Pancreas (tissue), 10 donors: ENCODE data around the gene ACSS1. TPM values are rescaled to one million over a fixed set of nuclear protein-coding genes. Genes with fewer than 3 reads are reported as not detected.

ENCODE experiments used
- ATAC-seq, 4 donors: fragments of 200-7000 bp; cut with Tn5 transposase; one replicate each; pipeline versions ENCODE4 v1.8.0 to v1.9.1; 2020; ENCODE audit warnings: mild to moderate bottlenecking in 4 of 4, moderate library complexity in 4 of 4
- DNase-seq, 6 donors: peaks; one replicate each; pipeline ENCODE4 v3.0.0-alpha.2; 2020
- FAIRE-seq: peaks from 2 replicates; lab custom pipeline; 2012; peaks lifted over from hg19 to GRCh38; lab: Jason Lieb, UNC
- H3K27ac ChIP-seq, 4 donors: fragments of 200-600 bp; sonication (generic); 1 replicate in 3 of 4; 2 replicates in 1 of 4; pipeline versions ENCODE4 v1.5.0 to v1.8.0; 2020
- H3K27me3 ChIP-seq, 4 donors: fragments of 200-600 bp; one replicate each; pipeline ENCODE4 v1.8.0; 2021
- H3K36me3 ChIP-seq, 3 donors: fragments of 200-600 bp; sonication (generic) in 1 of 3; one replicate each; pipeline versions ENCODE4 v1.5.0 to v1.8.0; 2020 to 2021
- H3K4me1 ChIP-seq, 3 donors: fragments of 200-600 bp; one replicate each; pipeline ENCODE4 v1.8.0; 2021
- H3K4me3 ChIP-seq, 4 donors: fragments of 200-600 bp; sonication (generic) in 2 of 4; one replicate each; pipeline versions ENCODE4 v1.5.0 to v1.8.0; 2020 to 2021
- H3K9me3 ChIP-seq, 4 donors: fragments of 200-600 bp; one replicate each; pipeline ENCODE4 v1.8.0; 2021
- WGBS, 2 donors: extraction: QIAGEN DNeasy Blood & Tissue Kit; methylation state at CpG; one replicate each; pipeline ENCODE4 v1.1.7; 2013; 5-methylcytosine and 5-hydroxymethylcytosine counted together
- intact Hi-C, 3 donors: fragments of 100-400 bp; cut with DNase I; formaldehyde crosslinking; loops; one replicate each; pipeline versions ENCODE4 v1.11.1 to v1.14.2; 2022
- polyA plus RNA-seq, 2 donors: library from polyadenylated mRNA; stranded (reverse); fragments of 200-250 nt; gene quantifications; one replicate each; pipeline ENCODE4 v1.2.3, GENCODE V29; 2013
- total RNA-seq, 6 donors: library from RNA; stranded (reverse); fragmentation: NEBNext Ultra II Directional in 4 of 6; extraction: Animal tissue kit (Norgen Biotek cat#: 25700) in 4 of 6; gene quantifications; one replicate each; pipeline versions ENCODE4 v1.2.1 to v1.2.4, GENCODE V29; 2021 to 2023
- TF ChIP-seq, protein P1 (sequence below), 4 donors: fragments of 200-600 bp; sonication (generic) in 3 of 4; IDR thresholded peaks; one replicate each; pipeline versions ENCODE4 v1.5.0 to v1.8.0; 2021; ENCODE audit warnings: antibody characterized with exemption in 4 of 4
- donor health status: healthy with polysubstance abuse.
- donor health status: DM: no; HTN: no; CAD: no; lungs with moderate emphysema.
- donor health status: DM: no; HTN: no; CAD: no.
- donor health status: control.
- donor health status: control.
- donor health status: Bipolar disorder and iron deficiency.
- donor health status: DM: yes; HTN: yes; CAD: no.
- donor health status: DM: no; HTN: no; CAD: no.
- donor health status: DM: no; HTN: no; CAD: no.
- donor health status: DM: yes; HTN: yes; CAD: no.

ACSS1 gene
- total and polyA plus RNA-seq, 8 donors: 30.4 to 47.2 (median 36.0) TPM

GRCh38 chr20:24989162-24989561, 68.8 kb downstream of the ACSS1 start:
- WGBS, 2 donors: 84 to 88% methylated on average over 3 of the region's 3 CpGs
- intact Hi-C loops: no loop called here

GRCh38 chr20:24987873-24988835, 69.8 kb downstream of the ACSS1 start:
- WGBS, 2 donors: 82 to 88% methylated on average over 7 of the region's 7 CpGs
- Histone ChIP-seq H3K4me1 (peaks cover 0 to 16% (median 0%) of the 10 kb centered on the region in 3 donors), H3K27me3 (no peaks in the 10 kb centered on the region), H3K27ac (no peak overlapping the region), H3K9me3 (no peaks in the 10 kb centered on the region), H3K4me3 (no peak overlapping the region), H3K36me3 (no peaks in the 10 kb centered on the region)
- no peak for ATAC-seq
- intact Hi-C loops: no loop called here
- FAIRE-seq: no peak
- DNase-seq: no peak
- TF ChIP-seq, protein P1, sequence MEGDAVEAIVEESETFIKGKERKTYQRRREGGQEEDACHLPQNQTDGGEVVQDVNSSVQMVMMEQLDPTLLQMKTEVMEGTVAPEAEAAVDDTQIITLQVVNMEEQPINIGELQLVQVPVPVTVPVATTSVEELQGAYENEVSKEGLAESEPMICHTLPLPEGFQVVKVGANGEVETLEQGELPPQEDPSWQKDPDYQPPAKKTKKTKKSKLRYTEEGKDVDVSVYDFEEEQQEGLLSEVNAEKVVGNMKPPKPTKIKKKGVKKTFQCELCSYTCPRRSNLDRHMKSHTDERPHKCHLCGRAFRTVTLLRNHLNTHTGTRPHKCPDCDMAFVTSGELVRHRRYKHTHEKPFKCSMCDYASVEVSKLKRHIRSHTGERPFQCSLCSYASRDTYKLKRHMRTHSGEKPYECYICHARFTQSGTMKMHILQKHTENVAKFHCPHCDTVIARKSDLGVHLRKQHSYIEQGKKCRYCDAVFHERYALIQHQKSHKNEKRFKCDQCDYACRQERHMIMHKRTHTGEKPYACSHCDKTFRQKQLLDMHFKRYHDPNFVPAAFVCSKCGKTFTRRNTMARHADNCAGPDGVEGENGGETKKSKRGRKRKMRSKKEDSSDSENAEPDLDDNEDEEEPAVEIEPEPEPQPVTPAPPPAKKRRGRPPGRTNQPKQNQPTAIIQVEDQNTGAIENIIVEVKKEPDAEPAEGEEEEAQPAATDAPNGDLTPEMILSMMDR (IDR thresholded peaks at IDR 0.05): no peak

More at GRCh38 chr20:24989162-24989561, 68.8 kb downstream of the ACSS1 start:
- DNase-seq (no peak), ATAC-seq (no peak), FAIRE-seq (no peak)
- Histone ChIP-seq H3K4me1 (peaks cover 0 to 27% (median 4%) of the 10 kb centered on the region in 3 donors), H3K4me3 (no peak overlapping the region), H3K27me3 (no peaks in the 10 kb centered on the region), H3K36me3 (no peaks in the 10 kb centered on the region), H3K27ac (no peak overlapping the region), H3K9me3 (no peaks in the 10 kb centered on the region)
- TF ChIP-seq, protein P1 (IDR thresholded peaks at IDR 0.05): no peak

DNA sequence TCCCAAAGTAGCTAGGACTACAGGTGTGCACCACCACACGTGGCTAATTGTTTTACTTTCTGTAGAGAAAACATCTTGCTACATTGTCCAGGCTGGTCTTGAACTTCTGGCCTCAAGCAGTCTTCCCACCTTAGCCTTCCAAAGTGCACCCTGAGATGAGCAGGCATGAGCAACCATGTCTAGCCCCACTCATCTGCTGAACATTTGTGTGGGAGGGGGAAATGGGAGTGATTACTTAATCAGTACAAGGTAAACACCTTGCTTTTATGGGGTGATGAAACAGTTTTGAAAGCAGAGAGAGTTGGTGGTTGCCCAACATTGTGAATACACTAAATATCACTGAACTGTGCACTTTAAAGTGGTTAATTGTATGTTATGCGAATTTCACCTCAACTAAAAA, 70.7 kb downstream of the ACSS1 start:
- peaks cover 0 to 15% (median 0%) of the 10 kb centered on the region in 3 donors for H3K4me1 ChIP-seq
- H3K27ac ChIP-seq: no peak overlapping the region
- H3K27me3 ChIP-seq: no peaks in the 10 kb centered on the region
- H3K9me3 ChIP-seq: no peaks in the 10 kb centered on the region
- intact Hi-C loops: no loop called here
- TF ChIP-seq, protein P1 (IDR thresholded peaks at IDR 0.05): no peak
- no peak overlapping the region for H3K4me3 ChIP-seq
- 90 to 92% methylated on average over 2 of the region's 2 CpGs for WGBS, 2 donors
- FAIRE-seq: no peak
- no peak for ATAC-seq
- no peaks in the 10 kb centered on the region for H3K36me3 ChIP-seq
- DNase-seq: no peak

- ATAC-seq (no peak), FAIRE-seq (no peak), DNase-seq (no peak)
- WGBS, 2 donors: 90 to 94% methylated on average over 7 of the region's 7 CpGs
- H3K9me3 ChIP-seq: no peaks in the 10 kb centered on the region
- TF ChIP-seq, protein P1 (IDR thresholded peaks at IDR 0.05): no peak
- no peaks in the 10 kb centered on the region for H3K27me3 ChIP-seq
- peaks cover 0 to 12% (median 0%) of the 10 kb centered on the region in 3 donors for H3K4me1 ChIP-seq
- H3K27ac ChIP-seq: no peak overlapping the region
- peaks cover 0 to 4% (median 0%) of the 10 kb centered on the region in 3 donors for H3K36me3 ChIP-seq
- no peak overlapping the region for H3K4me3 ChIP-seq
- intact Hi-C loops: no loop called here
These were observed 71.4 kb downstream of the ACSS1 start for GRCh38 chr20:24986436-24987015.
